Uterus (tissue), 2 donors: Measurements from ENCODE around the gene ANXA8L1.
"Not testable (repeated sequence)": the region's sequence is repeated elsewhere in the genome, so short reads cannot be mapped to it uniquely, and the experiment has no call there.

Experiments
- CTCF ChIP-seq, 4 experiments: fragments of 200-600 bp in 2 of 4; fragments of 450-650 bp in 2 of 4; sonication (generic) in 2 of 4; IDR thresholded peaks; one replicate each; pipeline ENCODE4 v1.5.1; 2016 to 2019; ENCODE audit warnings: antibody characterized with exemption in 4 of 4, mild to moderate bottlenecking in 2 of 4, moderate library complexity in 1 of 4
- POLR2A ChIP-seq, 2 donors: fragments of 450-650 bp; IDR thresholded peaks; one replicate each; pipeline ENCODE4 v1.6.1; 2016; ENCODE audit warnings: antibody characterized with exemption in 2 of 2, mild to moderate bottlenecking in 1 of 2, moderate library complexity in 1 of 2

GRCh38 chr10:46365484-46365883 lies 10.1 kb upstream of the ANXA8L1 start:
- TF ChIP-seq CTCF, POLR2A (IDR thresholded peaks at IDR 0.05): not testable (repeated sequence)
